GM15510 (cell line): ENCODE data around the gene RPS13.

Experiments used
- POLR2A ChIP-seq: IDR thresholded peaks from 3 replicates; pipeline ENCODE4 v1.6.1; 2011; ENCODE audit warnings: borderline replicate concordance; ENCODE audit not compliant: insufficient read length; ENCODE audit errors: extremely low read depth

RPS13 gene

GRCh38 chr11:17077520-17078401, at the start of gene RPS13:
Gene RPS13, minus strand, starts transcription at chr11:17077667. Its CDS starts 26 bp downstream, at chr11:17077641.
- peak; percentile 96 for TF ChIP-seq POLR2A

GRCh38 chr11:17121981-17122380, 44.5 kb upstream of the RPS13 start:
- no peak for TF ChIP-seq POLR2A

- TF ChIP-seq POLR2A: no peak
Measured at GRCh38 chr11:17117262-17117661, 39.8 kb upstream of the RPS13 start.

- TF ChIP-seq POLR2A: no peak
Measured at GRCh38 chr11:17116117-17116516, 38.6 kb upstream of the RPS13 start.

- TF ChIP-seq POLR2A: no peak
Measured at GRCh38 chr11:17102462-17102861, 25.0 kb upstream of the RPS13 start.

- no peak for TF ChIP-seq POLR2A
Measured at GRCh38 chr11:17098658-17099057, 21.2 kb upstream of the RPS13 start.

- no peak for TF ChIP-seq POLR2A
Measured at GRCh38 chr11:17098038-17098437, 20.6 kb upstream of the RPS13 start.

GRCh38 chr11:17077240-17077519, 287 bp downstream of the RPS13 start:
- TF ChIP-seq POLR2A: no peak

- no peak for TF ChIP-seq POLR2A
Measured at GRCh38 chr11:17076517-17077239, 789 bp downstream of the RPS13 start.

GRCh38 chr11:17075506-17075905, 2.0 kb downstream of the RPS13 start:
- TF ChIP-seq POLR2A: no peak

GRCh38 chr11:17073370-17074027, 4.0 kb downstream of the RPS13 start:
- no peak for TF ChIP-seq POLR2A

GRCh38 chr11:17067417-17067816, 10.1 kb downstream of the RPS13 start:
- TF ChIP-seq POLR2A: no peak

- TF ChIP-seq POLR2A: no peak
Measured at GRCh38 chr11:17066691-17067090, 10.8 kb downstream of the RPS13 start.

- TF ChIP-seq POLR2A: no peak
Measured at GRCh38 chr11:17063171-17064002, 14.1 kb downstream of the RPS13 start.
